DOHH2 (cell line): Measurements from ENCODE around the gene FABP3.
"Not testable (repeated sequence)": the region's sequence is repeated elsewhere in the genome, so short reads cannot be mapped to it uniquely, and the experiment has no call there.

Experiments
- H3F3A ChIP-seq: fragments of 200-600 bp; sonication (generic), shearing (Covaris generic); 2 replicates; pipeline ENCODE4 v1.6.0; 2016; ENCODE audit warnings: antibody characterized with exemption, mild to moderate bottlenecking; ENCODE audit not compliant: control insufficient read depth, insufficient read depth
- H3K27ac ChIP-seq: fragments of 200-600 bp; sonication (generic); 2 replicates; pipeline ENCODE4 v1.5.1; 2014; ENCODE audit warnings: low read depth, mild to moderate bottlenecking, low read length, moderate library complexity
- H3K27me3 ChIP-seq: fragments of 200-600 bp; sonication (generic); 2 replicates; pipeline ENCODE4 v1.6.1; 2014; ENCODE audit warnings: mild to moderate bottlenecking, low read length, mixed read lengths; ENCODE audit not compliant: control insufficient read depth
- H3K36me3 ChIP-seq: fragments of 200-600 bp; sonication (generic); 2 replicates; pipeline ENCODE4 v1.6.1; 2014; ENCODE audit warnings: mild to moderate bottlenecking, low read length, moderate library complexity, mixed read lengths; ENCODE audit not compliant: control insufficient read depth
- H3K4me1 ChIP-seq: fragments of 200-600 bp; sonication (generic); 2 replicates; pipeline ENCODE4 v1.6.1; 2014; ENCODE audit warnings: mild to moderate bottlenecking, low read length, mixed read lengths; ENCODE audit not compliant: control insufficient read depth
- H3K4me2 ChIP-seq: fragments of 200-600 bp; sonication (generic); 2 replicates; pipeline ENCODE4 v1.6.0; 2014; ENCODE audit warnings: mild to moderate bottlenecking, low read length, moderate library complexity
- H3K4me3 ChIP-seq: fragments of 200-600 bp; sonication (generic); 2 replicates; pipeline ENCODE4 v1.5.1; 2014; ENCODE audit warnings: mild to moderate bottlenecking, low read length, mixed read lengths
- H3K79me2 ChIP-seq: fragments of 200-600 bp; sonication (generic); 2 replicates; pipeline ENCODE4 v1.6.1; 2014; ENCODE audit warnings: mild to moderate bottlenecking, low read length, mixed read lengths; ENCODE audit not compliant: control insufficient read depth
- H3K9me2 ChIP-seq: fragments of 200-600 bp; sonication (generic); replicated peaks from 2 replicates; pipeline ENCODE4 v1.6.1; 2014; ENCODE audit warnings: mild to moderate bottlenecking, low read length, mixed read lengths; ENCODE audit not compliant: control insufficient read depth
- H3K9me3 ChIP-seq: fragments of 200-600 bp; sonication (generic); 2 replicates; pipeline ENCODE4 v1.6.1; 2014; ENCODE audit warnings: antibody characterized with exemption, low read length, mixed read lengths; ENCODE audit not compliant: control insufficient read depth, insufficient read depth
- H4K20me1 ChIP-seq: fragments of 200-600 bp; sonication (generic); 2 replicates; pipeline ENCODE4 v1.6.0; 2014; ENCODE audit warnings: low read depth, mild to moderate bottlenecking, antibody characterized with exemption, low read length, moderate library complexity; ENCODE audit not compliant: control insufficient read depth, insufficient read depth
- EZH2phosphoT487 ChIP-seq: fragments of 200-600 bp; sonication (generic); IDR thresholded peaks from 2 replicates; pipeline ENCODE4 v1.6.1; 2017; ENCODE audit warnings: borderline replicate concordance, mild to moderate bottlenecking, antibody characterized with exemption, low read length, moderate library complexity, mixed read lengths
- TF ChIP-seq, protein P1 (sequence below): fragments of 200-600 bp; sonication (generic); IDR thresholded peaks from one replicate; pipeline ENCODE4 v1.5.1; 2014; ENCODE audit warnings: antibody characterized with exemption, mild to moderate bottlenecking, low read depth, low read length; ENCODE audit not compliant: poor library complexity, severe bottlenecking

Gene FABP3

DNA sequence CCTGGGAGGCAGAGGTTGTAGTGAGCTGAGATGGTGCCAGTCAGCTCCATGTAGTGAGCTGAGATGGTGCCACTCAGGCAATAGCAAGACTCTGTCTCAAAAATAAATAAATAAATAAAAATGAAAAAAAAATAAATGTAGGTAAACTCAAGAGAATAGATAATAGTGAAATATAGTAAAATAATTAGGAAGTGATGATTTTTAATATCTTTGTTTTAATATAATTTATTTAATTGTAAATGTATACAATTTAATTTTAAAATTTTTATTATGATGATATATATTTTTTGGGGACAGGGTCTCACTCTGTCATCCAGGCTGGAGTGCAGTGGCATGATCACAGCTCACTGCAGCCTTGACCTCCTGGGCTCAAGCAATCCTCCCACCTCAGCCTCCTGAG is 20.6 kb upstream of the FABP3 start:
- H3K79me2 ChIP-seq = no peaks in the 10 kb centered on the region
- no peak overlapping the region; the same call in none of the 2 replicates for H3K4me2 ChIP-seq
- 0 out of 2 replicates have a peak, but pooled peaks cover 6% of the 10 kb centered on the region for H3F3A ChIP-seq
- no peaks in the 10 kb centered on the region for H3K9me3 ChIP-seq
- H4K20me1 ChIP-seq = no peaks in the 10 kb centered on the region
- no peak overlapping the region for H3K27ac ChIP-seq
- H3K4me3 ChIP-seq = no peak overlapping the region
- H3K4me1 ChIP-seq = peaks cover 33% of the 10 kb centered on the region
- no peaks in the 10 kb centered on the region for H3K9me2 ChIP-seq
- TF ChIP-seq, protein P1, sequence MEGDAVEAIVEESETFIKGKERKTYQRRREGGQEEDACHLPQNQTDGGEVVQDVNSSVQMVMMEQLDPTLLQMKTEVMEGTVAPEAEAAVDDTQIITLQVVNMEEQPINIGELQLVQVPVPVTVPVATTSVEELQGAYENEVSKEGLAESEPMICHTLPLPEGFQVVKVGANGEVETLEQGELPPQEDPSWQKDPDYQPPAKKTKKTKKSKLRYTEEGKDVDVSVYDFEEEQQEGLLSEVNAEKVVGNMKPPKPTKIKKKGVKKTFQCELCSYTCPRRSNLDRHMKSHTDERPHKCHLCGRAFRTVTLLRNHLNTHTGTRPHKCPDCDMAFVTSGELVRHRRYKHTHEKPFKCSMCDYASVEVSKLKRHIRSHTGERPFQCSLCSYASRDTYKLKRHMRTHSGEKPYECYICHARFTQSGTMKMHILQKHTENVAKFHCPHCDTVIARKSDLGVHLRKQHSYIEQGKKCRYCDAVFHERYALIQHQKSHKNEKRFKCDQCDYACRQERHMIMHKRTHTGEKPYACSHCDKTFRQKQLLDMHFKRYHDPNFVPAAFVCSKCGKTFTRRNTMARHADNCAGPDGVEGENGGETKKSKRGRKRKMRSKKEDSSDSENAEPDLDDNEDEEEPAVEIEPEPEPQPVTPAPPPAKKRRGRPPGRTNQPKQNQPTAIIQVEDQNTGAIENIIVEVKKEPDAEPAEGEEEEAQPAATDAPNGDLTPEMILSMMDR = no peak
- no peak for TF ChIP-seq EZH2phosphoT487
- H3K27me3 ChIP-seq = no peaks in the 10 kb centered on the region
- no peaks in the 10 kb centered on the region for H3K36me3 ChIP-seq

DNA sequence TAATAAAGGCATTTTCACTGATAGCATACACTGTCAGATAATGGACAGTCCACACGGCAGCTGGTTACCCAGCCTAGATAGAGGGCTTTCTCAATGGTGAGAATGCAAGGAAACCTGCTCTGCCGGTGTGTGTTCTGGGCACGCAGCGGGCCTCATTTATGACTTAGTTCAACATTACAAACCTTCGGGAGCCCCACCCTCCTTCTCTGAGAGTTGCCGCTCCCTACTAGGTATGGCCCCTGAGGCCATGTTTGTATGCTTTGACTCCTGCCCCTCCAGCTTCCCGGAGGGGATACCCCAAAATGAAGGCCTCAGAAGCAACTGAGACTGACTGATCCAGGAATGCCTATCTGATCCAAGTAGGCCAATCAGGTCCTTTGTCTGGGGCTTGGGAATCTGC is 17.2 kb upstream of the FABP3 start:
- no peaks in the 10 kb centered on the region for H3K9me2 ChIP-seq
- H3K27ac ChIP-seq = no peak overlapping the region
- H3K27me3 ChIP-seq = no peaks in the 10 kb centered on the region
- peaks cover 14% of the 10 kb centered on the region for H3K4me1 ChIP-seq
- TF ChIP-seq EZH2phosphoT487 = no peak
- TF ChIP-seq, protein P1 = no peak
- no peaks in the 10 kb centered on the region for H3F3A ChIP-seq
- no peak overlapping the region for H3K4me3 ChIP-seq
- no peaks in the 10 kb centered on the region for H3K36me3 ChIP-seq
- H4K20me1 ChIP-seq = no peaks in the 10 kb centered on the region
- H3K79me2 ChIP-seq = no peaks in the 10 kb centered on the region
- no peak overlapping the region for H3K4me2 ChIP-seq
- H3K9me3 ChIP-seq = no peaks in the 10 kb centered on the region

DNA sequence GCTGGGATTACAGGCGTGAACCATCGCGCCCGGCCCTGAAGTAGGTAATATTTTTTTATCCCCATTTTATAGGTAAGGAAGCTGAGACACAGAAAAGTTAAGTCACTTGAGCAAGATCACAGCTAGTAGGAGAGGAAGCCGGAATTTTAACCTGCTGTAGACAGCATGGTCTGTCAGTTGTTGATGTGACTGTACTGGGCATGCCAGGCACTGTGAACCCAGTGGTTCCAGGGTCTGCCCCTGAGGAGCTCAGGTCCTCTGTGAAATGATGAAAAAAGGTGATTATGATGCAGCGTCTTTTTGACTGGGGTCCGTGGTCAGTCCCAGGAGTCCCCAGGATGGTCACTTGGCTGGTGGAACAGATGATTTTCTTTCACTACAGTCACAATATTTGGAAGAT is 16.7 kb upstream of the FABP3 start:
- H3K9me2 ChIP-seq = no peaks in the 10 kb centered on the region
- no peaks in the 10 kb centered on the region for H3K9me3 ChIP-seq
- no peak overlapping the region for H3K4me3 ChIP-seq
- no peaks in the 10 kb centered on the region for H3K79me2 ChIP-seq
- no peak overlapping the region for H3K27ac ChIP-seq
- H3K4me2 ChIP-seq = no peak overlapping the region
- TF ChIP-seq, protein P1 = no peak
- TF ChIP-seq EZH2phosphoT487 = no peak
- no peaks in the 10 kb centered on the region for H3K36me3 ChIP-seq
- no peaks in the 10 kb centered on the region for H4K20me1 ChIP-seq
- H3F3A ChIP-seq = no peaks in the 10 kb centered on the region
- H3K27me3 ChIP-seq = no peaks in the 10 kb centered on the region; the same call in 1 of the 2 replicates
- peaks cover 10% of the 10 kb centered on the region for H3K4me1 ChIP-seq

DNA sequence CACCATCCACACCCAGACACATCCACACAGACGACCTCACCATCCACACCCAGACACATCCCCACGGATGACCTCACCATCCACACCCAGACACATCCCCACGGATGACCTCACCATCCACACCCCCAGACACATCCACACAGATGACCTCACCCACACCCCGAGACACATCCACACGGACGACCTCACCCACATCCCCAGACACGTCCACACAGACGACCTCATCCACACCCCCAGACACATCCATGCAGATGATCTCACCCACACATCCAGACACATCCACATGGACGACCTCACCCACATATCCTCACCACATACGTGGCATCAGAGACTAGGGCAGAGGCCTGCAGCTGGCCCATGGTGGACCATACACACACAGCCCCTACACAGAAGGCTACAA is 14.7 kb upstream of the FABP3 start:
- no peaks in the 10 kb centered on the region for H3K9me2 ChIP-seq
- no peak overlapping the region for H3K4me2 ChIP-seq
- no peaks in the 10 kb centered on the region for H3K79me2 ChIP-seq

DNA sequence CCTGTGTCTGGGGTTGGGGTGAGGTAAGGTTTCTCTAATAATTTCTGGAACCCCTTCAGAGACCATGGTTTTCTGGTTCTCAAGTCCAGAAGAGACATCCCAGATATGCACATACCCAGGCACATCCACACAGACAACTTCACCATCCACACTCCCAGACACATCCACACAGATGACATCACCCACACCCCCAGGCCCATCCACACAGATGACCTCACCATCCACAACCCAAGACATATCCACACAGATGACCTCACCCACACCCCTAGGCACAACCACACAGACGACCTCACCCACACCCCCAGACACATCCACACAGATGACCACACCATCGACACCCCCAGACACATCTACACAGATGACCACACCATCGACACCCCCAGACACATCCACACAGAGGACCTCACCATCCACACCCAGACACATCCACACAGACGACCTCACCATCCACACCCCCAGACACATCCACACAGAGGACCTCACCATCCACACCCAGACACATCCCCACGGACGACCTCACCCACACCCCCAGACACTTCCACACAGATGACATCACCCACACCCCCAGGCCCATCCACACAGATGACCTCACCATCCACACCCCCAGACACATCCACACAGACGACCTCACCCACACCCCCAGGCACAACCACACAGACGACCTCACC is 13.8 kb upstream of the FABP3 start:
- not testable (repeated sequence) for H3K4me3 ChIP-seq, H3K4me2 ChIP-seq, H3K79me2 ChIP-seq, H3K36me3 ChIP-seq, H3F3A ChIP-seq, H3K27me3 ChIP-seq, H3K9me3 ChIP-seq, H3K9me2 ChIP-seq, H3K4me1 ChIP-seq, H3K27ac ChIP-seq, H4K20me1 ChIP-seq

More for the DNA sequence above, 14.7 kb upstream of the FABP3 start:
- no peaks in the 10 kb centered on the region for H3F3A ChIP-seq
- no peak overlapping the region for H3K4me3 ChIP-seq
- H3K9me3 ChIP-seq = no peaks in the 10 kb centered on the region
- H3K27ac ChIP-seq = no peak overlapping the region
- H3K4me1 ChIP-seq = no peaks in the 10 kb centered on the region
- H3K27me3 ChIP-seq = peaks cover 3% of the 10 kb centered on the region
- no peaks in the 10 kb centered on the region for H4K20me1 ChIP-seq
- H3K36me3 ChIP-seq = no peaks in the 10 kb centered on the region
- TF ChIP-seq EZH2phosphoT487 = no peak
- TF ChIP-seq, protein P1 = no peak
